H1 (cell line): ENCODE results near the gene PIGT. TPM values are rescaled to one million over a fixed set of nuclear protein-coding genes. Genes with fewer than 3 reads are reported as not detected.

ENCODE experiments used
- CTCF ChIA-PET: fragments of 300-600 bp; sonication (Branson Sonifier 250); formaldehyde crosslinking; loops from one replicate; lab custom pipeline; 2021; ENCODE audit not compliant: partially characterized antibody; lab: Charles Lee
- POLR2A ChIA-PET: fragments of 300-600 bp; sonication (Branson Sonifier 250); formaldehyde crosslinking; loops from one replicate; lab custom pipeline; 2021; ENCODE audit warnings: inconsistent platforms; ENCODE audit not compliant: partially characterized antibody; lab: Charles Lee
- DNase-seq, 2 experiments: peaks; one replicate each; pipeline versions ENCODE4 v3.0.0 to v3.0.0-alpha.2; 2010 to 2022; ENCODE audit warnings: low spot score in 2 of 2, low read depth in 1 of 2, mixed read lengths in 1 of 2
- FAIRE-seq: peaks from 2 replicates; lab custom pipeline; 2011; peaks lifted over from hg19 to GRCh38; lab: Jason Lieb, UNC
- H2AFZ ChIP-seq: 2 replicates; pipeline ENCODE4 v1.8.1; 2012; ENCODE audit warnings: low read length, inconsistent platforms
- H2AK5ac ChIP-seq: 2 replicates; pipeline ENCODE4 v1.6.1; 2013; ENCODE audit warnings: low read depth, low read length
- H2BK120ac ChIP-seq: replicated peaks from 2 replicates; pipeline ENCODE3; 2013; ENCODE audit warnings: low read depth, low read length, inconsistent platforms
- H2BK12ac ChIP-seq: 2 replicates; pipeline ENCODE4 v1.6.1; 2013; ENCODE audit warnings: low read depth, low read length
- H2BK15ac ChIP-seq: 2 replicates; pipeline ENCODE4 v1.6.1; 2013; ENCODE audit warnings: low read length
- H2BK20ac ChIP-seq: 2 replicates; pipeline ENCODE4 v1.6.1; 2013; ENCODE audit warnings: low read length
- H2BK5ac ChIP-seq: 2 replicates; pipeline ENCODE4 v1.6.1; 2013; ENCODE audit warnings: low read depth, low read length
- H3K14ac ChIP-seq: 2 replicates; pipeline ENCODE4 v1.6.1; 2013; ENCODE audit warnings: inconsistent platforms; ENCODE audit not compliant: insufficient read length
- H3K18ac ChIP-seq: 2 replicates; pipeline ENCODE4 v1.6.1; 2013; ENCODE audit warnings: low read length; ENCODE audit errors: extremely low read depth
- H3K23ac ChIP-seq: 2 replicates; pipeline ENCODE4 v1.6.1; 2013; ENCODE audit warnings: inconsistent platforms; ENCODE audit not compliant: insufficient read length
- H3K23me2 ChIP-seq: 2 replicates; pipeline ENCODE4 v1.6.1; 2013; ENCODE audit warnings: low read depth, low read length
- H3K27ac ChIP-seq: 2 replicates; pipeline ENCODE4 v1.6.1; 2011; ENCODE audit warnings: low read depth, low read length, inconsistent platforms
- H3K27me3 ChIP-seq, 4 experiments: replicated peaks in 1 of 4; 1 replicate in 1 of 4; 2 replicates in 3 of 4; pipeline versions ENCODE4 v1.6.1 to v1.8.1; 2011 to 2013; ENCODE audit warnings: low read length in 3 of 4, mild to moderate bottlenecking in 3 of 4, inconsistent platforms in 2 of 4, mixed read lengths in 2 of 4, moderate library complexity in 1 of 4; ENCODE audit not compliant: control insufficient read depth in 3 of 4, insufficient read depth in 3 of 4; ENCODE audit errors: extremely low read depth in 1 of 4
- H3K36me3 ChIP-seq, 4 experiments: 2 replicates each; pipeline versions ENCODE4 v1.6.1 to v1.8.1; 2011 to 2013; ENCODE audit warnings: mild to moderate bottlenecking in 4 of 4, low read length in 3 of 4, moderate library complexity in 2 of 4, control low read depth in 1 of 4, inconsistent platforms in 1 of 4; ENCODE audit not compliant: insufficient read depth in 4 of 4, control insufficient read depth in 2 of 4
- H3K4ac ChIP-seq: replicated peaks from 2 replicates; pipeline ENCODE3; 2013; ENCODE audit warnings: low read length, low read depth, mixed read lengths, inconsistent platforms; ENCODE audit not compliant: insufficient read length
- H3K4me1 ChIP-seq, 4 experiments: replicated peaks in 1 of 4; 1 replicate in 1 of 4; 2 replicates in 3 of 4; pipeline versions ENCODE4 v1.6.1 to v1.8.1; 2011 to 2013; ENCODE audit warnings: low read length in 3 of 4, inconsistent platforms in 2 of 4, mixed read lengths in 1 of 4; ENCODE audit not compliant: insufficient read depth in 4 of 4, control insufficient read depth in 3 of 4
- H3K4me2 ChIP-seq, 2 experiments: 2 replicates each; pipeline versions ENCODE4 v1.6.1 to v1.8.1; 2011 to 2013; ENCODE audit warnings: low read depth in 2 of 2, low read length in 2 of 2, control low read depth in 1 of 2, inconsistent platforms in 1 of 2, mild to moderate bottlenecking in 1 of 2; ENCODE audit not compliant: insufficient read depth in 1 of 2
- H3K4me3 ChIP-seq, 4 experiments: fragments of 200-600, 300-600 bp in 1 of 4; sonication (generic), shearing (Covaris generic), sonication (Bioruptor Twin) in 1 of 4; 2 replicates each; pipeline versions ENCODE4 v1.5.1 to v1.8.1; 2011 to 2016; ENCODE audit warnings: low read length in 4 of 4, low read depth in 3 of 4, control low read depth in 2 of 4, inconsistent platforms in 2 of 4, mild to moderate bottlenecking in 2 of 4, mixed read lengths in 1 of 4, moderate library complexity in 1 of 4; ENCODE audit not compliant: insufficient read depth in 2 of 4; ENCODE audit errors: extremely low read depth in 1 of 4
- H3K56ac ChIP-seq: replicated peaks from 2 replicates; pipeline ENCODE3; 2013; ENCODE audit warnings: low read depth, mild to moderate bottlenecking, mixed read lengths, low read length, inconsistent platforms; ENCODE audit not compliant: insufficient read length
- H3K79me1 ChIP-seq: 2 replicates; pipeline ENCODE4 v1.6.1; 2013; ENCODE audit warnings: low read depth, low read length, control low read depth
- H3K79me2 ChIP-seq, 2 experiments: 2 replicates each; pipeline versions ENCODE4 v1.6.1 to v1.8.1; 2012 to 2013; ENCODE audit warnings: low read length in 2 of 2, mild to moderate bottlenecking in 2 of 2, inconsistent platforms in 1 of 2; ENCODE audit not compliant: insufficient read depth in 2 of 2, control insufficient read depth in 1 of 2
- H3K9ac ChIP-seq, 4 experiments: replicated peaks in 1 of 4; 1 replicate in 1 of 4; 2 replicates in 3 of 4; pipeline versions ENCODE4 v1.6.1 to v1.8.1; 2011 to 2013; ENCODE audit warnings: low read depth in 3 of 4, low read length in 3 of 4, control low read depth in 2 of 4, mild to moderate bottlenecking in 2 of 4, moderate library complexity in 2 of 4, inconsistent platforms in 1 of 4; ENCODE audit errors: extremely low read depth in 1 of 4
- H3K9me3 ChIP-seq, 2 experiments: 2 replicates each; pipeline versions ENCODE4 v1.6.1 to v1.8.1; 2012 to 2013; ENCODE audit warnings: mild to moderate bottlenecking in 2 of 2, moderate library complexity in 2 of 2, control low read depth in 1 of 2, inconsistent platforms in 1 of 2, low read depth in 1 of 2, low read length in 1 of 2, mixed read lengths in 1 of 2; ENCODE audit not compliant: insufficient read depth in 2 of 2
- H4K20me1 ChIP-seq, 2 experiments: replicated peaks in 1 of 2; 2 replicates each; pipeline versions ENCODE3 to v1.8.1; 2011 to 2013; ENCODE audit warnings: inconsistent platforms in 2 of 2, low read length in 2 of 2, mild to moderate bottlenecking in 1 of 2; ENCODE audit not compliant: insufficient read depth in 2 of 2, control insufficient read depth in 1 of 2
- H4K5ac ChIP-seq: 2 replicates; pipeline ENCODE4 v1.6.1; 2013; ENCODE audit warnings: low read length, low read depth, mixed read lengths, inconsistent platforms; ENCODE audit not compliant: insufficient read length
- H4K8ac ChIP-seq: 2 replicates; pipeline ENCODE4 v1.8.0; 2013; ENCODE audit warnings: mild to moderate bottlenecking, moderate library complexity, low read length, inconsistent platforms; ENCODE audit not compliant: insufficient read depth; ENCODE audit errors: extremely low read depth
- H4K91ac ChIP-seq: replicated peaks from 2 replicates; pipeline ENCODE3; 2013; ENCODE audit warnings: low read length, mixed read lengths, inconsistent platforms; ENCODE audit not compliant: insufficient read length
- ATF3 ChIP-seq: IDR thresholded peaks from 2 replicates; pipeline ENCODE4 v1.6.1; 2011; ENCODE audit warnings: low read depth, mild to moderate bottlenecking, low read length; ENCODE audit not compliant: insufficient read depth
- BCL11A ChIP-seq, 2 experiments: IDR thresholded peaks; one replicate each; pipeline ENCODE4 v1.6.1; 2011; ENCODE audit warnings: low read depth in 2 of 2, low read length in 2 of 2, mild to moderate bottlenecking in 2 of 2
- CBX8 ChIP-seq: fragments of 300-800, 300-1000 bp; sonication (generic); IDR thresholded peaks from 2 replicates; pipeline ENCODE4 v1.7.1; 2016; ENCODE audit warnings: low read depth, low read length, borderline replicate concordance
- CEBPB ChIP-seq: IDR thresholded peaks from 2 replicates; pipeline ENCODE4 v1.6.1; 2012; ENCODE audit warnings: low read depth, low read length
- EGR1 ChIP-seq: IDR thresholded peaks from 2 replicates; pipeline ENCODE4 v1.6.1; 2011; ENCODE audit warnings: low read depth, low read length, borderline replicate concordance
- POLR2A ChIP-seq, 2 experiments: IDR thresholded peaks; 1 replicate in 1 of 2; 2 replicates in 1 of 2; pipeline ENCODE4 v1.6.1; 2011; ENCODE audit warnings: low read depth in 2 of 2, low read length in 2 of 2, mild to moderate bottlenecking in 2 of 2; ENCODE audit errors: control extremely low read depth in 1 of 2
- SIRT6 ChIP-seq: IDR thresholded peaks from one replicate; pipeline ENCODE4 v1.7.1; 2012; ENCODE audit warnings: low read length, inconsistent platforms
- TAF1 ChIP-seq: IDR thresholded peaks from 2 replicates; pipeline ENCODE4 v1.6.1; 2011; ENCODE audit warnings: mild to moderate bottlenecking, low read depth, low read length
- TEAD4 ChIP-seq: IDR thresholded peaks from 2 replicates; pipeline ENCODE4 v1.6.1; 2012; ENCODE audit warnings: low read depth, low read length, inconsistent platforms, mixed read lengths
- WGBS, 2 experiments: shearing (Covaris generic) in 1 of 2; methylation state at CpG; one replicate each; pipeline versions ENCODE4 v1.1.6 to v1.1.7; 2013 to 2015; ENCODE audit warnings: low lambda C conversion rate in 2 of 2, mixed read lengths in 2 of 2, inconsistent platforms in 1 of 2, low coverage in 1 of 2, missing lambda C conversion rate in 1 of 2; ENCODE audit not compliant: insufficient replicate concordance in 2 of 2, insufficient coverage in 1 of 2, insufficient read length in 1 of 2; ENCODE audit errors: extremely low coverage in 1 of 2, missing lambda C conversion rate in 1 of 2; 5-methylcytosine and 5-hydroxymethylcytosine counted together
- polyA plus RNA-seq, 7 experiments: library from polyadenylated mRNA; depleted of rRNA in 3 of 7; stranded (reverse) in 5 of 7; unstranded in 2 of 7; fragments of >200 nt in 5 of 7; fragments of 200-250 nt in 2 of 7; gene quantifications; 1 replicate in 5 of 7; 2 replicates in 1 of 7; 4 replicates in 1 of 7; pipeline versions ENCODE4 v1.2.1 to v1.2.3, GENCODE V29; 2011 to 2013; ENCODE audit warnings: missing spikeins in 2 of 7, mixed read lengths in 2 of 7
- total RNA-seq: library from RNA; stranded (reverse); fragmentation: NEBNext Ultra II Directional; extraction: Animal tissue kit (Norgen Biotek cat#: 25700); gene quantifications from 2 replicates; pipeline ENCODE4 v1.2.1, GENCODE V29; 2021

The PIGT gene
- total and polyA plus RNA-seq, 2 of the 8 experiments (the other 6 are each of a cell fraction or from before 2014, with no cell fraction given), result 66.0 to 89.7 TPM

GRCh38 chr20:45391559-45391958 lies 24.4 kb upstream of the PIGT start:
- 66% methylated on average over 2 of the region's 2 CpGs; no CpG with 5 or more reads in 1 of the 2 experiments for WGBS, 2 experiments
- no peak for FAIRE-seq
- H2BK20ac ChIP-seq, result no peak overlapping the region

More at GRCh38 chr20:45391559-45391958, 24.4 kb upstream of the PIGT start:
- Histone ChIP-seq H2BK12ac (no peak overlapping the region), H3K9me3 (no peaks in the 10 kb centered on the region), H4K8ac (no peak overlapping the region), H3K4me3 (no peak overlapping the region), H3K27me3 (no peaks in the 10 kb centered on the region), H3K36me3 (no peaks in the 10 kb centered on the region), H3K14ac (no peak overlapping the region), H3K23me2 (no peaks in the 10 kb centered on the region), H3K27ac (no peak overlapping the region), H4K20me1 (no peaks in the 10 kb centered on the region), H2BK120ac (no peak overlapping the region), H3K4ac (no peak overlapping the region), H2BK5ac (no peak overlapping the region), H3K56ac (no peak overlapping the region), H4K5ac (no peak overlapping the region), H3K4me1 (no peaks in the 10 kb centered on the region), H3K79me1 (no peaks in the 10 kb centered on the region), H3K23ac (no peak overlapping the region), H2AK5ac (no peak overlapping the region), H3K79me2 (no peaks in the 10 kb centered on the region), H3K4me2 (no peak overlapping the region), H4K91ac (no peak overlapping the region), H3K18ac (no peak overlapping the region), H2AFZ (no peak overlapping the region), H3K9ac (no peak overlapping the region), H2BK15ac (no peak overlapping the region)
- DNase-seq, result no peak
- CTCF ChIA-PET, result interaction anchor here (1.1 to 2.8 kb wide), 4 partner anchors 16 to 46 kb away, joined by 3 to 25 read pairs (median 4); no protein-coding TSS in a partner anchor
- TF ChIP-seq SIRT6, result no peak
- TF ChIP-seq ATF3, result no peak
- TF ChIP-seq CEBPB, result no peak
- no peak for TF ChIP-seq CBX8
- TF ChIP-seq BCL11A (IDR thresholded peaks at IDR 0.05; ENCODE audit: low read depth in 2 of 2, low read length in 2 of 2), result no peak
- TF ChIP-seq TEAD4, result no peak
- TF ChIP-seq EGR1, result no peak
- TF ChIP-seq POLR2A (IDR thresholded peaks at IDR 0.05; ENCODE audit: control extremely low read depth in 1 of 2, low read depth in 2 of 2, low read length in 2 of 2), result no peak
- TF ChIP-seq TAF1, result no peak
- POLR2A ChIA-PET, result no interaction called here
